ENCODE measurements around the gene CPT1B.

DNA sequence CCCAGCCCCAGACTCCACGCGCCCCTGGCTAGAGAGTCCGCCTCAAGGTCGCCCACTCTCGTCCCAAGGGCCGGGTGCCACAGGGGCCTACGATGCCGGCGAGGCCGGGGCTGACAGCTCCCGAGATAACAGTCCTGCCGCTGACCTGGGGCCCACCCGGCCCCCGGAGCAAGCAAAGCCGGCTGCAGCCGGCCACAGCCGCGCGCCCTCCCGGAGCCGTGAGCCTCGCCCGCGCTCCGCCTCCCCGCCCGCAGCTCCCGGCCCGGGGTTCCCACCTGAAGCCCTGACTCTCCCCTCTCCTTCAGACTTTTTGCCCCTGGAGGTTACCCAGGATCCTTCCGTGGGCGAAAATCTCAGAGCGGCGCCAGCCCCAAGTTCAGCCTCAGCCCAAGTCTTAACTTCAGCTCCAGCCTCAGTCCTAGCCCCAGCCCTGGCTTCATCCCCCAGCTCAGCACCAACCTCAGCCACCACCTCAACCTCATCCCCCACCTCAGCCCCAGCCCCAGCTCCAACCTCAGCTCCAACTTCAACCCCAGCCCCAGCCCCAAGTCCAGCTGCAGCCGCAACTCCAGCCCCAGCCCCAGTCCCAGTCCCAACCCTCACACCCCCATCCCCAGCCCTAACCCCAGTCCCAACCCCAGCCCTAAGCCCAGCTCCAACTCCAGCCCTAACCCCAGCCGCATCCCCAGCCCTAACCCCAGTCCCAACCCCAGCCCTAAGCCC lies 30.8 kb downstream of the CPT1B start:
- TF ChIP-seq CTCF (IDR thresholded peaks at IDR 0.05) (no peak), ZFX (IDR thresholded peaks at IDR 0.05; ENCODE audit: borderline replicate concordance) (no peak)

Measured in 22Rv1 (cell line).